NCI-H2227 treated with DMSO at 0.1 percent for 48 hours (cell line): Measurements from ENCODE around the gene JAKMIP3.

Source experiments
- DNase-seq: peaks from one replicate; lab custom pipeline; 2025; lab: John Stamatoyannopoulos, UW

The JAKMIP3 gene

GRCh38 chr10:132065491-132066105 lies at the start of gene JAKMIP3:
Gene JAKMIP3, plus strand, starts transcription at chr10:132065946. Its CDS starts 38,863 bp downstream, at chr10:132104809.
- peak; percentile 61 for DNase-seq

GRCh38 chr10:132016514-132016913 lies 49.2 kb upstream of the JAKMIP3 start:
- no peak for DNase-seq

GRCh38 chr10:132018446-132018845 lies 47.3 kb upstream of the JAKMIP3 start:
- no peak for DNase-seq

- no peak for DNase-seq
These were observed 46.4 kb upstream of the JAKMIP3 start for GRCh38 chr10:132019366-132019765.

- no peak for DNase-seq
These were observed 45.3 kb upstream of the JAKMIP3 start for GRCh38 chr10:132020456-132020855.

GRCh38 chr10:132021046-132021445 lies 44.7 kb upstream of the JAKMIP3 start:
- DNase-seq: no peak

GRCh38 chr10:132021504-132022143 lies 44.1 kb upstream of the JAKMIP3 start:
- DNase-seq: no peak

- no peak for DNase-seq
These were observed 43.5 kb upstream of the JAKMIP3 start for GRCh38 chr10:132022241-132022640.

GRCh38 chr10:132023092-132023811 lies 42.5 kb upstream of the JAKMIP3 start:
- peak; percentile 41 for DNase-seq

- DNase-seq: no peak
These were observed 38.2 kb upstream of the JAKMIP3 start for GRCh38 chr10:132027423-132027983.

GRCh38 chr10:132028706-132029105 lies 37.0 kb upstream of the JAKMIP3 start:
- DNase-seq: no peak

- peak; percentile 18 for DNase-seq
These were observed 34.8 kb upstream of the JAKMIP3 start for GRCh38 chr10:132030898-132031463.

GRCh38 chr10:132033632-132034031 lies 32.1 kb upstream of the JAKMIP3 start:
- DNase-seq: no peak

GRCh38 chr10:132035476-132035875 lies 30.3 kb upstream of the JAKMIP3 start:
- DNase-seq: no peak

- DNase-seq: no peak
These were observed 29.4 kb upstream of the JAKMIP3 start for GRCh38 chr10:132036153-132036886.

GRCh38 chr10:132036887-132037675 lies 28.7 kb upstream of the JAKMIP3 start:
- DNase-seq: no peak

- peak; percentile 7 for DNase-seq
These were observed 28.1 kb upstream of the JAKMIP3 start for GRCh38 chr10:132037676-132037975.

- no peak for DNase-seq
These were observed 26.4 kb upstream of the JAKMIP3 start for GRCh38 chr10:132039371-132039770.

GRCh38 chr10:132040046-132040445 lies 25.7 kb upstream of the JAKMIP3 start:
- no peak for DNase-seq

- no peak for DNase-seq
These were observed 24.4 kb upstream of the JAKMIP3 start for GRCh38 chr10:132041340-132041739.
